ENCODE data around the gene NEK11. TPM values are rescaled to one million over a fixed set of nuclear protein-coding genes. Genes with fewer than 3 reads are reported as not detected.
A peak's percentile ranks its signal among the peaks of the same experiment; 100 is the strongest.

Gene NEK11
- total and polyA plus RNA-seq, 9 of the 15 experiments (the other 6 are each of a cell fraction or from before 2014, with no cell fraction given) = 0.28 to 1.5 (median 0.87) TPM

DNA sequence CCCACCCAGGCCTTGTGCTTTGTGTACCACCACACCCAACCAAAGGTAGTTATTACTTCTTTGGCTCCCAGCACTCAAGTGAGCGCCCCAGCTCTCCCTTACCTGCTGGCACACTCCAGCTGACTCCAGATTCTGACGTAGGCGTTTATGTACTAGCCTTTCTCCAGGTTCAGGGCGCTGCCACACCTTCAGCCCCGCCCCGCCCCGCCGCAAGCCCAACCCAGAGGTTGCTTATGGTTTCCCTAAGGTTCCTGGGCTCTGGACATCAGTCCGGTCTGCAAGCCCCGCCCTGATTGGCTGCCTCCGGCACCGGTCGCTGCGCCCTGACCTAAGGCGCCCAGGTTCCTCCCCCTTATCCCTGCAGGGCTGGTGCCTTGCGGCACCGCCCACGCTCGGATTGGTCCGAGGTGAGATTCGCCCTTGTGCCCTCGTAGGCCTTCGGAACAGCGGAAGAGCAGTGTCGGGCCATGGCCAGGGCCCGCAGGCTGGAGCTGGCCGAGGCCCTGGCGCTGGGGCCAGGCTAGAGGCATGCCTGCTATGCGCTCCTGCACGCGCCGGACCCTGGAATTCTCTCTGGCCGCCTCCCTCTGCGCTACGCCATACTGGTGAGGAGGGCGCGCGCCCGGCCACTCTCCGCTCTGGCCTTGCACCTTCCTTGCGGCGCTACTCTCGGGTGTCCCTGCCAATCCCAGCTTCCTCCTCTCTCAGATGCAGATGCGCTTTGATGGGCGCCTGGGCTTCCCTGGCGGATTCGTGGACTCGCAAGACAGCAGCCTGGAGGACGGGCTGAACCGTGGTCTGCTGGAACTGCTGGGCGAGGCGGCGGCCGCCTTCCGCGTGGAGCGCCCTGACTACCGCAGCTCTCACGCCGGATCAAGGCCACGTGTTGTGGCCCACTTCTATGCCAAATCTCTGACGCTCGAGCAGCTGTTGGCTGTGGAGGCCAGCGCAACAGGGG lies 335.1 kb downstream of the NEK11 start (continued):
- TF ChIP-seq, protein P1, sequence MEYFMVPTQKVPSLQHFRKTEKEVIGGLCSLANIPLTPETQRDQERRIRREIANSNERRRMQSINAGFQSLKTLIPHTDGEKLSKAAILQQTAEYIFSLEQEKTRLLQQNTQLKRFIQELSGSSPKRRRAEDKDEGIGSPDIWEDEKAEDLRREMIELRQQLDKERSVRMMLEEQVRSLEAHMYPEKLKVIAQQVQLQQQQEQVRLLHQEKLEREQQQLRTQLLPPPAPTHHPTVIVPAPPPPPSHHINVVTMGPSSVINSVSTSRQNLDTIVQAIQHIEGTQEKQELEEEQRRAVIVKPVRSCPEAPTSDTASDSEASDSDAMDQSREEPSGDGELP (CRISPR knock-in tag; IDR thresholded peaks at IDR 0.05; ENCODE audit: borderline replicate concordance) = peak; percentile 50; the same call in 1 of the 2 replicates
- TF ChIP-seq RFX1 (IDR thresholded peaks at IDR 0.05) (peak; percentile 46; the same call in 1 of the 2 replicates), MYC (IDR thresholded peaks at IDR 0.05; ENCODE audit: low read depth, low read length) (peak; percentile 45; the same call in 1 of the 2 replicates), MYC (CRISPR knock-in tag; IDR thresholded peaks at IDR 0.05; ENCODE audit: borderline replicate concordance, low read depth) (no peak), NFATC3 (IDR thresholded peaks at IDR 0.05) (no peak), EGR1 (conservative IDR thresholded peaks at IDR 0.05) (peak; percentile 80), POLR2G (IDR thresholded peaks at IDR 0.05; ENCODE audit: low read depth, low read length) (peak; percentile 82), SUPT5H (IDR thresholded peaks at IDR 0.05) (peak; percentile 46; the same call in 1 of the 2 replicates), ATF1 (CRISPR knock-in tag; IDR thresholded peaks at IDR 0.05) (no peak), ATF1 (tag; IDR thresholded peaks at IDR 0.05) (peak; percentile 40; the same call in 1 of the 2 replicates), CEBPB (tag; IDR thresholded peaks at IDR 0.05) (no peak), HNRNPL (IDR thresholded peaks at IDR 0.05; ENCODE audit: low read depth, low read length) (0 out of 2 replicates have a peak, but pooled peaks have one; percentile 25), ZFX (CRISPR knock-in tag; IDR thresholded peaks at IDR 0.05) (peak; percentile 83), PHF8 (IDR thresholded peaks at IDR 0.05; ENCODE audit: borderline replicate concordance, low read length) (peak; percentile 58; the same call in 1 of the 2 replicates)
- TF ChIP-seq, protein P2, sequence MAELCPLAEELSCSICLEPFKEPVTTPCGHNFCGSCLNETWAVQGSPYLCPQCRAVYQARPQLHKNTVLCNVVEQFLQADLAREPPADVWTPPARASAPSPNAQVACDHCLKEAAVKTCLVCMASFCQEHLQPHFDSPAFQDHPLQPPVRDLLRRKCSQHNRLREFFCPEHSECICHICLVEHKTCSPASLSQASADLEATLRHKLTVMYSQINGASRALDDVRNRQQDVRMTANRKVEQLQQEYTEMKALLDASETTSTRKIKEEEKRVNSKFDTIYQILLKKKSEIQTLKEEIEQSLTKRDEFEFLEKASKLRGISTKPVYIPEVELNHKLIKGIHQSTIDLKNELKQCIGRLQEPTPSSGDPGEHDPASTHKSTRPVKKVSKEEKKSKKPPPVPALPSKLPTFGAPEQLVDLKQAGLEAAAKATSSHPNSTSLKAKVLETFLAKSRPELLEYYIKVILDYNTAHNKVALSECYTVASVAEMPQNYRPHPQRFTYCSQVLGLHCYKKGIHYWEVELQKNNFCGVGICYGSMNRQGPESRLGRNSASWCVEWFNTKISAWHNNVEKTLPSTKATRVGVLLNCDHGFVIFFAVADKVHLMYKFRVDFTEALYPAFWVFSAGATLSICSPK (IDR thresholded peaks at IDR 0.05; ENCODE audit: borderline replicate concordance) = no peak
- TF ChIP-seq, protein P3, sequence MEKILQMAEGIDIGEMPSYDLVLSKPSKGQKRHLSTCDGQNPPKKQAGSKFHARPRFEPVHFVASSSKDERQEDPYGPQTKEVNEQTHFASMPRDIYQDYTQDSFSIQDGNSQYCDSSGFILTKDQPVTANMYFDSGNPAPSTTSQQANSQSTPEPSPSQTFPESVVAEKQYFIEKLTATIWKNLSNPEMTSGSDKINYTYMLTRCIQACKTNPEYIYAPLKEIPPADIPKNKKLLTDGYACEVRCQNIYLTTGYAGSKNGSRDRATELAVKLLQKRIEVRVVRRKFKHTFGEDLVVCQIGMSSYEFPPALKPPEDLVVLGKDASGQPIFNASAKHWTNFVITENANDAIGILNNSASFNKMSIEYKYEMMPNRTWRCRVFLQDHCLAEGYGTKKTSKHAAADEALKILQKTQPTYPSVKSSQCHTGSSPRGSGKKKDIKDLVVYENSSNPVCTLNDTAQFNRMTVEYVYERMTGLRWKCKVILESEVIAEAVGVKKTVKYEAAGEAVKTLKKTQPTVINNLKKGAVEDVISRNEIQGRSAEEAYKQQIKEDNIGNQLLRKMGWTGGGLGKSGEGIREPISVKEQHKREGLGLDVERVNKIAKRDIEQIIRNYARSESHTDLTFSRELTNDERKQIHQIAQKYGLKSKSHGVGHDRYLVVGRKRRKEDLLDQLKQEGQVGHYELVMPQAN (IDR thresholded peaks at IDR 0.05; ENCODE audit: borderline replicate concordance) = 0 out of 2 replicates have a peak, but pooled peaks have one; percentile 24
- TF ChIP-seq, protein P4, sequence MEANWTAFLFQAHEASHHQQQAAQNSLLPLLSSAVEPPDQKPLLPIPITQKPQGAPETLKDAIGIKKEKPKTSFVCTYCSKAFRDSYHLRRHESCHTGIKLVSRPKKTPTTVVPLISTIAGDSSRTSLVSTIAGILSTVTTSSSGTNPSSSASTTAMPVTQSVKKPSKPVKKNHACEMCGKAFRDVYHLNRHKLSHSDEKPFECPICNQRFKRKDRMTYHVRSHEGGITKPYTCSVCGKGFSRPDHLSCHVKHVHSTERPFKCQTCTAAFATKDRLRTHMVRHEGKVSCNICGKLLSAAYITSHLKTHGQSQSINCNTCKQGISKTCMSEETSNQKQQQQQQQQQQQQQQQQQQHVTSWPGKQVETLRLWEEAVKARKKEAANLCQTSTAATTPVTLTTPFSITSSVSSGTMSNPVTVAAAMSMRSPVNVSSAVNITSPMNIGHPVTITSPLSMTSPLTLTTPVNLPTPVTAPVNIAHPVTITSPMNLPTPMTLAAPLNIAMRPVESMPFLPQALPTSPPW (CRISPR knock-in tag; IDR thresholded peaks at IDR 0.05) = peak; percentile 23; the same call in 1 of the 2 replicates
- TF ChIP-seq, protein P5, sequence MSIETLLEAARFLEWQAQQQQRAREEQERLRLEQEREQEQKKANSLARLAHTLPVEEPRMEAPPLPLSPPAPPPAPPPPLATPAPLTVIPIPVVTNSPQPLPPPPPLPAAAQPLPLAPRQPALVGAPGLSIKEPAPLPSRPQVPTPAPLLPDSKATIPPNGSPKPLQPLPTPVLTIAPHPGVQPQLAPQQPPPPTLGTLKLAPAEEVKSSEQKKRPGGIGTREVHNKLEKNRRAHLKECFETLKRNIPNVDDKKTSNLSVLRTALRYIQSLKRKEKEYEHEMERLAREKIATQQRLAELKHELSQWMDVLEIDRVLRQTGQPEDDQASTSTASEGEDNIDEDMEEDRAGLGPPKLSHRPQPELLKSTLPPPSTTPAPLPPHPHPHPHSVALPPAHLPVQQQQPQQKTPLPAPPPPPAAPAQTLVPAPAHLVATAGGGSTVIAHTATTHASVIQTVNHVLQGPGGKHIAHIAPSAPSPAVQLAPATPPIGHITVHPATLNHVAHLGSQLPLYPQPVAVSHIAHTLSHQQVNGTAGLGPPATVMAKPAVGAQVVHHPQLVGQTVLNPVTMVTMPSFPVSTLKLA (conservative IDR thresholded peaks at IDR 0.05) = peak; percentile 39 to 43; a peak in 3 of 4 replicates
